Vagina (tissue), 2 donors: ENCODE measurements around the gene NMBR. TPM values are rescaled to one million over a fixed set of nuclear protein-coding genes. Genes with fewer than 3 reads are reported as not detected.

Experiments used
- DNase-seq, 2 donors: peaks; one replicate each; pipeline ENCODE4 v3.0.0-alpha.2; 2017; ENCODE audit errors: extremely low spot score in 2 of 2
- H3K27ac ChIP-seq: fragments of 200-600 bp; sonication (generic); one replicate; pipeline ENCODE4 v1.5.1; 2019
- H3K27me3 ChIP-seq: fragments of 200-600 bp; sonication (generic); one replicate; pipeline ENCODE4 v1.5.1; 2019
- H3K36me3 ChIP-seq, 2 donors: fragments of 200-600 bp; sonication (generic); one replicate each; pipeline ENCODE4 v1.5.1; 2017 to 2019
- H3K4me1 ChIP-seq: fragments of 200-600 bp; sonication (generic); one replicate; pipeline ENCODE4 v1.5.1; 2019
- H3K4me3 ChIP-seq, 2 donors: fragments of 200-600 bp; sonication (generic); 1 replicate in 1 of 2; 2 replicates in 1 of 2; pipeline ENCODE4 v1.5.1; 2016 to 2019
- H3K9me3 ChIP-seq: fragments of 200-600 bp; sonication (generic); one replicate; pipeline ENCODE4 v1.5.1; 2019
- CTCF ChIP-seq, 3 experiments: fragments of 450-650 bp in 2 of 3; fragments of 200-600 bp in 1 of 3; sonication (generic) in 1 of 3; IDR thresholded peaks; one replicate each; pipeline ENCODE4 v1.5.1; 2017 to 2019; ENCODE audit warnings: antibody characterized with exemption in 3 of 3, mild to moderate bottlenecking in 2 of 3, moderate library complexity in 2 of 3
- POLR2A ChIP-seq, 2 donors: fragments of 450-650 bp; IDR thresholded peaks; one replicate each; pipeline ENCODE4 v1.6.1; 2017; ENCODE audit warnings: antibody characterized with exemption in 2 of 2, mild to moderate bottlenecking in 2 of 2, moderate library complexity in 2 of 2
- POLR2AphosphoS5 ChIP-seq, 2 donors: sonication (generic); formaldehyde crosslinking; IDR thresholded peaks; one replicate each; pipeline ENCODE4 v1.9.0; 2017; ENCODE audit warnings: antibody characterized with exemption in 2 of 2, mild to moderate bottlenecking in 2 of 2, low read depth in 1 of 2; ENCODE audit not compliant: insufficient read depth in 1 of 2
- intact Hi-C: fragments of 100-400 bp; cut with DNase I; formaldehyde crosslinking; loops from one replicate; pipeline ENCODE4 v1.15.1; 2023
- total RNA-seq: library from RNA; depleted of rRNA; stranded (reverse); fragments of >200 nt; gene quantifications from one replicate; pipeline ENCODE4 v1.2.3, GENCODE V29; 2016

The NMBR gene
- not detected for total RNA-seq

DNA sequence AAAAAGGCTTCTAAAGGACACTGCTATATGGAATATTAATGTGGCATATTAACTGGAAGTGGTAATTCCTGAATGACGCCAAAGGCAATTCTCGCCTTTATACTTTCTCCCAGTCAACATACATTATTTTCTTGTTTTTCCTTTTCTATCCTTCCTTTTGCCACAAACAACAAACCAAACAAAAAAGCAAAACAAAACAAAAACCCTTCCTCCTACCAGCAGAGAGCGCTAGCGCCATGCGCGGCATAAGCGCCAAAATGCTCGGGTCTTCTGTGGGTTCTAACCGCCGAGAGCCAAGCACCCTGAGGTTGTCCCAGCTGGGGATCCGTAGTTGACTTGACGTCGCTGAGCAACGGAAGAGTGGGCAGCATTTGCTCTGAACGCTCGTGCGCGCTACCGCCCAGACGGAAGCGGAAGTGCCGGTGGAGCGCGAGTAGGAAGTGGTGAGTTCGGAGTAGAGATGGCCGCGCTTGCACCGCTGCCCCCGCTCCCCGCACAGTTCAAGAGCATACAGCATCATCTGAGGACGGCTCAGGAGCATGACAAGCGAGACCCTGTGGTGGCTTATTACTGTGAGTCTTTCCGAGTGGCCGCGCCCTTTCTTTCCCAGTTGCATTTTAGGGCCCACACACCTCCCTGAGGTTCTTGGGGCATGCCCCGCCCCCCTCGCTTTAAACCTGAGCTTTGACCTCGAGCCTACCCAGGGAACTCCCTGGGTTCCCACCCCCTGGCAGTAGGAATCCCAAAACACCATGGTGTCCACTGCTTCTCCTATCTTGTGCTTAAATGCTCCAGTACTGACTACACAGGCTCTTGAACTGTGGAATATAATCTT is at the start of gene NMBR, which contains the start of gene VTA1:
Gene NMBR, minus strand, starts transcription at position 295 of the 835 bp plus-strand sequence. CDS start 58,464 bp downstream, outside the sequence.
Gene VTA1, plus strand, starts transcription at position 436 of the 835 bp plus-strand sequence. Its CDS starts 25 bp downstream, at position 461.
- DNase-seq, result peak; percentile 96 to 99
- H3K27me3 ChIP-seq, result no peaks in the 10 kb centered on the region
- intact Hi-C loops, result no loop called here
- H3K36me3 ChIP-seq, result no peaks in the 10 kb centered on the region
- TF ChIP-seq POLR2AphosphoS5 (IDR thresholded peaks at IDR 0.05; ENCODE audit: insufficient read depth in 1 of 2, low read depth in 1 of 2) (peak; percentile 93 to 99), CTCF (IDR thresholded peaks at IDR 0.05) (peak; percentile 67 to 96 (median 80)), POLR2A (IDR thresholded peaks at IDR 0.05) (no peak)
- H3K4me1 ChIP-seq, result peaks cover 31% of the 10 kb centered on the region
- peak within 1 kb of the TSS; percentile 62 for H3K27ac ChIP-seq
- H3K4me3 ChIP-seq, result peak within 1 kb of the TSS; percentile 78 to 86
- no peaks in the 10 kb centered on the region for H3K9me3 ChIP-seq

DNA sequence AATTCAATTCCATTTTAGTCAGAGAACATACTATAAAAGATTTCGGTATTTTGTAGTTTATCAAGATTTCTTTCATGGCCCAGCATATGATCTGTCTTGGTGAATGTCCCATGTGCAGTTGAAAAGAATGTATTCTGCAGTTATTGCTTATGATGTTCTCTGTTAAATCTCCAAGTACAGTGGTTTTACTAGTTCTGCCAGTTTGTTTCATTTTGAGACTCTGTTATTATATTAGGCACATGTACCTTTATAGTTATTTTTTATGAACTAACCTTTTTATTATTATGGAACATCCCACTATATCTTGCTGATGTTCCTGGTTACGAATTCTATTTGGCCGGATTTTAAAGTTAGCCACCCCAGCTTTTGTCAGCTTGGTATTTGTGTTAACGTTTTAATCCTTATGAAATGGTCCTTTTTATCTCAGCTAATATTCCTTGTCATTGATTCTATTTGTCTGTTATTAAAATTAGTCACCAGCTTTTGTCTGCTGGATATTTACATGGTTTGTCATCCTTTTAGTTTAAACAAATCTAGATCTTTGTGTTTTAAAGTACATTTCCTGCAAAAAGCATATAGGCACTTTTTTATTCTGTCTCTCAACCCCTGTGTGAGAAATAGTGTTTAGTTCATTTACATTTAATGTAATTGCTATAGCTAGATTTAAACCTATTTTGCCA is 49.1 kb upstream of the NMBR start:
- TF ChIP-seq POLR2AphosphoS5 (IDR thresholded peaks at IDR 0.05; ENCODE audit: insufficient read depth in 1 of 2, low read depth in 1 of 2) (no peak), CTCF (IDR thresholded peaks at IDR 0.05) (no peak), POLR2A (IDR thresholded peaks at IDR 0.05) (no peak)
- intact Hi-C loops, result no loop called here
- no peaks in the 10 kb centered on the region for H3K9me3 ChIP-seq
- DNase-seq, result no peak
- H3K27ac ChIP-seq, result no peak overlapping the region
- H3K4me3 ChIP-seq, result no peak overlapping the region
- peaks cover 0 to 15% of the 10 kb centered on the region in 2 donors for H3K36me3 ChIP-seq
- H3K27me3 ChIP-seq, result no peaks in the 10 kb centered on the region
- H3K4me1 ChIP-seq, result peaks cover 4% of the 10 kb centered on the region

- peaks cover 4% of the 10 kb centered on the region for H3K4me1 ChIP-seq
- peaks cover 0 to 16% of the 10 kb centered on the region in 2 donors for H3K36me3 ChIP-seq
- no peak overlapping the region for H3K4me3 ChIP-seq
- H3K27me3 ChIP-seq, result no peaks in the 10 kb centered on the region
- intact Hi-C loops, result no loop called here
- DNase-seq, result no peak
- TF ChIP-seq POLR2A (IDR thresholded peaks at IDR 0.05) (no peak), CTCF (IDR thresholded peaks at IDR 0.05) (no peak)
- no peak overlapping the region for H3K27ac ChIP-seq
- H3K9me3 ChIP-seq, result no peaks in the 10 kb centered on the region
Measured at GRCh38 chr6:142193621-142194020, 46.7 kb upstream of the NMBR start.

GRCh38 chr6:142192343-142192742 is 45.4 kb upstream of the NMBR start:
- DNase-seq, result no peak
- no peak overlapping the region for H3K4me3 ChIP-seq
- no peaks in the 10 kb centered on the region for H3K9me3 ChIP-seq
- H3K27ac ChIP-seq, result no peak overlapping the region
- no peaks in the 10 kb centered on the region for H3K27me3 ChIP-seq
- TF ChIP-seq CTCF (IDR thresholded peaks at IDR 0.05), result no peak
- TF ChIP-seq POLR2AphosphoS5 (IDR thresholded peaks at IDR 0.05; ENCODE audit: insufficient read depth in 1 of 2, low read depth in 1 of 2), result no peak
- no peak for TF ChIP-seq POLR2A (IDR thresholded peaks at IDR 0.05)
- peaks cover 4% of the 10 kb centered on the region for H3K4me1 ChIP-seq
- intact Hi-C loops, result no loop called here
- peaks cover 0 to 11% of the 10 kb centered on the region in 2 donors for H3K36me3 ChIP-seq
